SK-N-MC (cell line): ENCODE data around the gene CD200.
"Not testable (repeated sequence)": the region's sequence is repeated elsewhere in the genome, so short reads cannot be mapped to it uniquely, and the experiment has no call there.

ENCODE experiments used
- EZH2 ChIP-seq: fragments of 200-600 bp; sonication (generic); IDR thresholded peaks from one replicate; pipeline ENCODE4 v1.6.1; 2017; ENCODE audit warnings: antibody characterized with exemption
- FOXP2 ChIP-seq: optimal IDR thresholded peaks from 2 replicates; pipeline ENCODE3; 2011; ENCODE audit warnings: mild to moderate bottlenecking, moderate library complexity; ENCODE audit not compliant: insufficient read depth; ENCODE audit errors: extremely low read length, control extremely low read depth
- POLR2AphosphoS5 ChIP-seq: IDR thresholded peaks from 2 replicates; pipeline ENCODE4 v1.6.1; 2012; ENCODE audit warnings: mild to moderate bottlenecking, low read depth, low read length, borderline replicate concordance

DNA sequence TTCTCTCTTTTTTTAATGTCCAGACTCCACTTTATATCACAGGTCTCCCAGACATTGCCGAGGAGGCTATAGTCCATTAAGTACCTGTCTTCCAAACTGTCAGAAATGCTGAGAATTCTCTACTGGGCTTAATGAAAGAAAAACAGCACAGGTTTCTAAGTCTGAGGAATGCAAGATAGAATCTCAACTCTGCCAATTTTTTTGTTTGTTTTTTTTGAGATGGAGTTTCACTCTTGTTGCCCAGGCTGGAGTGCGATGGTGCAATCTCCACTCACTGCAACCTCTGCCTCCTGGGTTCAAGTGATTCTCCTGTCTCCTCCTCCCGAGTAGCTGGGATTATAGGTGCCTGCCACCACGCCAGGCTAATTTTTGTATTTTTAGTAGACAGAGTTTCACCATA is 45.4 kb downstream of the CD200 start:
- not testable (repeated sequence) for TF ChIP-seq EZH2, FOXP2, POLR2AphosphoS5
